Measurements from ENCODE around the gene PALLD.
A peak's percentile ranks its signal among the peaks of the same experiment; 100 is the strongest.

The PALLD gene

GRCh38 chr4:168732714-168733113, 235.9 kb downstream of the PALLD start:
- DNase-seq (ENCODE audit: low read depth) = no peak

- no peak for DNase-seq (ENCODE audit: low read depth)
Observed at GRCh38 chr4:168734703-168735678, 238.1 kb downstream of the PALLD start.

- no peak for DNase-seq (ENCODE audit: low read depth)
Observed at GRCh38 chr4:168735735-168736134, 238.9 kb downstream of the PALLD start.

- DNase-seq (ENCODE audit: low read depth) = no peak
Observed at GRCh38 chr4:168736860-168737805, 240.3 kb downstream of the PALLD start.

GRCh38 chr4:168737806-168738172, 240.9 kb downstream of the PALLD start:
- DNase-seq (ENCODE audit: low read depth) = no peak

- DNase-seq (ENCODE audit: low read depth) = no peak
Observed at GRCh38 chr4:168739886-168740285, 243.0 kb downstream of the PALLD start.

- DNase-seq (ENCODE audit: low read depth) = no peak
Observed at GRCh38 chr4:168740691-168741090, 243.8 kb downstream of the PALLD start.

- no peak for DNase-seq (ENCODE audit: low read depth)
Observed at GRCh38 chr4:168741281-168742173, 244.7 kb downstream of the PALLD start.

GRCh38 chr4:168743131-168743530, 246.3 kb downstream of the PALLD start:
- DNase-seq (ENCODE audit: low read depth) = no peak

- no peak for DNase-seq (ENCODE audit: low read depth)
Observed at GRCh38 chr4:168743601-168744000, 246.7 kb downstream of the PALLD start.

- no peak for DNase-seq (ENCODE audit: low read depth)
Observed at GRCh38 chr4:168744021-168744420, 247.2 kb downstream of the PALLD start.

GRCh38 chr4:168748807-168749206, 252.0 kb downstream of the PALLD start:
- DNase-seq (ENCODE audit: low read depth) = no peak

GRCh38 chr4:168751263-168752225, 254.7 kb downstream of the PALLD start:
- DNase-seq (ENCODE audit: low read depth) = no peak

GRCh38 chr4:168755598-168756477, 259.0 kb downstream of the PALLD start:
- DNase-seq (ENCODE audit: low read depth) = peak; percentile 49

- no peak for DNase-seq (ENCODE audit: low read depth)
Observed at GRCh38 chr4:168757500-168757899, 260.6 kb downstream of the PALLD start.

- no peak for DNase-seq (ENCODE audit: low read depth)
Observed at GRCh38 chr4:168758351-168758876, 261.6 kb downstream of the PALLD start.

GRCh38 chr4:168759321-168759720, 262.5 kb downstream of the PALLD start:
- DNase-seq (ENCODE audit: low read depth) = no peak

- no peak for DNase-seq (ENCODE audit: low read depth)
Observed at GRCh38 chr4:168759959-168760527, 263.2 kb downstream of the PALLD start.

- DNase-seq (ENCODE audit: low read depth) = no peak
Observed at GRCh38 chr4:168761066-168761465, 264.2 kb downstream of the PALLD start.
